Ovary (tissue), 10 donors: ENCODE data around the gene IGLL1. TPM values are rescaled to one million over a fixed set of nuclear protein-coding genes. Genes with fewer than 3 reads are reported as not detected.
"Not testable (repeated sequence)": the region's sequence is repeated elsewhere in the genome, so short reads cannot be mapped to it uniquely, and the experiment has no call there.

Experiments used
- DNase-seq, 5 donors: peaks; one replicate each; pipeline ENCODE4 v3.0.0-alpha.2; 2019 to 2020
- H3K27ac ChIP-seq, 2 donors: fragments of 200-600 bp; one replicate each; pipeline versions ENCODE4 v1.5.1 to v1.8.0; 2019 to 2022
- H3K27me3 ChIP-seq: fragments of 200-600 bp; one replicate; pipeline ENCODE4 v1.8.0; 2022
- H3K36me3 ChIP-seq: fragments of 200-600 bp; sonication (generic); one replicate; pipeline ENCODE4 v1.5.1; 2019
- H3K4me1 ChIP-seq: one replicate; pipeline ENCODE4 v1.8.1; 2013; ENCODE audit warnings: mild to moderate bottlenecking, moderate library complexity; ENCODE audit not compliant: insufficient read depth
- H3K4me3 ChIP-seq: fragments of 200-600 bp; sonication (generic); one replicate; pipeline ENCODE4 v1.5.1; 2017
- H3K9me3 ChIP-seq, 2 donors: fragments of 200-600 bp in 1 of 2; sonication (generic) in 1 of 2; one replicate each; pipeline versions ENCODE4 v1.5.1 to v1.8.1; 2013 to 2019; ENCODE audit warnings: mild to moderate bottlenecking in 1 of 2, moderate library complexity in 1 of 2
- CTCF ChIP-seq, 3 donors: fragments of 450-650 bp in 2 of 3; fragments of 200-600 bp in 1 of 3; IDR thresholded peaks; one replicate each; pipeline versions ENCODE4 v1.5.1 to v1.8.0; 2016 to 2022; ENCODE audit warnings: antibody characterized with exemption in 3 of 3, mild to moderate bottlenecking in 1 of 3
- EP300 ChIP-seq: sonication (generic); formaldehyde crosslinking; IDR thresholded peaks from one replicate; pipeline ENCODE4 v1.6.1; 2017; ENCODE audit warnings: antibody characterized with exemption
- POLR2A ChIP-seq: fragments of 450-650 bp; IDR thresholded peaks from one replicate; pipeline ENCODE4 v1.6.1; 2017; ENCODE audit warnings: antibody characterized with exemption, mild to moderate bottlenecking, moderate library complexity
- WGBS, 3 donors: extraction: QIAGEN DNeasy Blood & Tissue Kit in 1 of 3; methylation state at CpG; one replicate each; pipeline versions ENCODE4 v1.1.5 to v1.1.7; 2013 to 2017; 5-methylcytosine and 5-hydroxymethylcytosine counted together
- intact Hi-C, 4 donors: fragments of 100-400 bp; cut with DNase I; formaldehyde crosslinking; loops; one replicate each; pipeline versions ENCODE4 v1.11.0 to v1.15.1; 2022 to 2023
- long read RNA-seq, 3 donors: library from polyadenylated mRNA in 2 of 3; unstranded in 2 of 3; transcript quantifications; one replicate each; pipeline ENCODE4 v2.0.0 and lab custom pipeline, GENCODE V29; 2021 to 2026
- polyA plus RNA-seq, 2 donors: library from polyadenylated mRNA; stranded (reverse); fragments of 200-250 nt in 1 of 2; fragments of 350-450 nt in 1 of 2; fragmentation: Illumina TruSeq in 1 of 2; extraction: RNeasy Lipid Tissue Mini Kit (QIAGEN cat#74804) in 1 of 2; gene quantifications; one replicate each; pipeline ENCODE4 v1.2.3, GENCODE V29; 2013 to 2014
- total RNA-seq, 7 donors: library from RNA; depleted of rRNA in 2 of 7; stranded (reverse); fragments of >200 nt in 2 of 7; fragmentation: NEBNext Ultra II Directional in 3 of 7; extraction: Animal tissue kit (Norgen Biotek cat#: 25700) in 3 of 7; gene quantifications; one replicate each; pipeline versions ENCODE4 v1.1.0 to v1.2.4, GENCODE V29; 2016 to 2023
- donor health status: DM: no; HTN: no; CAD: no; lungs with moderate emphysema.
- donor health status: DM: no; HTN: no; CAD: no.
- donor health status: Bipolar disorder and iron deficiency.
- donor health status: DM: yes; HTN: yes; CAD: no.
- donor health status: DM: no; HTN: no; CAD: no.
- donor health status: DM: yes; HTN: yes; CAD: no.

Gene IGLL1
- total RNA-seq (under 1 TPM in 1 of 7 donors, not detected in 6; 0.34 TPM), polyA plus RNA-seq (not detected)
- long read RNA-seq, donor 1 = 0 reads
- long read RNA-seq, donor 2 = 0 reads
- long read RNA-seq, donor 3 = 0 reads

- TF ChIP-seq POLR2A (no peak), EP300 (no peak), CTCF (IDR thresholded peaks at IDR 0.05) (no peak)
- Histone ChIP-seq H3K4me1 (no peaks in the 10 kb centered on the region), H3K9me3 (no peaks in the 10 kb centered on the region), H3K4me3 (no peak within 1 kb of the TSS), H3K27me3 (no peaks in the 10 kb centered on the region), H3K27ac (no peak within 1 kb of the TSS), H3K36me3 (no peaks in the 10 kb centered on the region)
- no peak for DNase-seq
- intact Hi-C loops = no loop called here
- 70 to 86% (median 85%) methylated on average over 11 to 12 of the region's 12 CpGs for WGBS, 3 donors
Observed at GRCh38 chr22:23579870-23580575, at the start of gene IGLL1. Gene IGLL1 (minus strand): TSS chr22:23580290. CDS start chr22:23580190, 100 bp downstream.

GRCh38 chr22:23628056-23628743 is 48.1 kb upstream of the IGLL1 start:
- 81 to 89% (median 84%) methylated on average over 6 of the region's 6 CpGs for WGBS, 3 donors
- peak in 1 of 5 donors; percentile 2 for DNase-seq
- H3K9me3 ChIP-seq, H3K27ac ChIP-seq, H3K4me3 ChIP-seq, H3K27me3 ChIP-seq, intact Hi-C loops, H3K4me1 ChIP-seq, H3K36me3 ChIP-seq: not testable (repeated sequence)

- intact Hi-C loops = not testable (repeated sequence)
- DNase-seq = peak in 1 of 5 donors; percentile 9
Observed at GRCh38 chr22:23627401-23628055, 47.4 kb upstream of the IGLL1 start.

GRCh38 chr22:23626286-23626975 is 46.3 kb upstream of the IGLL1 start:
- no peak for TF ChIP-seq CTCF (IDR thresholded peaks at IDR 0.05)
- no peak for TF ChIP-seq POLR2A
- TF ChIP-seq EP300 = no peak
- Histone ChIP-seq H3K9me3 (no peaks in the 10 kb centered on the region), H3K27me3 (no peaks in the 10 kb centered on the region), H3K4me3 (no peak overlapping the region), H3K27ac (no peak overlapping the region), H3K4me1 (no peaks in the 10 kb centered on the region), H3K36me3 (no peaks in the 10 kb centered on the region)
- intact Hi-C loops = no loop called here
- WGBS, 3 donors = 87 to 95% (median 94%) methylated on average over 2 of the region's 2 CpGs
- DNase-seq = no peak

More at GRCh38 chr22:23627401-23628055, 47.4 kb upstream of the IGLL1 start:
- not testable (repeated sequence) for H3K36me3 ChIP-seq, H3K27me3 ChIP-seq, H3K4me1 ChIP-seq, H3K27ac ChIP-seq, H3K4me3 ChIP-seq, H3K9me3 ChIP-seq
- WGBS, 3 donors = 71 to 82% (median 76%) methylated on average over 3 of the region's 3 CpGs

GRCh38 chr22:23622634-23623033 is 42.5 kb upstream of the IGLL1 start:
- no peaks in the 10 kb centered on the region for H3K36me3 ChIP-seq
- no peak for TF ChIP-seq POLR2A
- TF ChIP-seq EP300 = no peak
- TF ChIP-seq CTCF (IDR thresholded peaks at IDR 0.05) = no peak
- DNase-seq = no peak
- no peaks in the 10 kb centered on the region for H3K9me3 ChIP-seq
- no peaks in the 10 kb centered on the region for H3K4me1 ChIP-seq
- no peak overlapping the region for H3K27ac ChIP-seq
- intact Hi-C loops = no loop called here
- H3K4me3 ChIP-seq = no peak overlapping the region
- no peaks in the 10 kb centered on the region for H3K27me3 ChIP-seq
- 63 to 89% (median 88%) methylated on average over 2 of the region's 2 CpGs for WGBS, 3 donors

GRCh38 chr22:23621916-23622315 is 41.8 kb upstream of the IGLL1 start:
- H3K4me3 ChIP-seq, DNase-seq, H3K27ac ChIP-seq, H3K36me3 ChIP-seq, intact Hi-C loops, H3K4me1 ChIP-seq, H3K9me3 ChIP-seq, H3K27me3 ChIP-seq: not testable (repeated sequence)
- 87 to 93% (median 93%) methylated on average over 2 of the region's 2 CpGs for WGBS, 3 donors
